ENCODE results near the gene LINC01488.

LINC01488 gene

GRCh38 chr11:69437001-69437875 is 44.2 kb upstream of the LINC01488 start:
- H3K27ac ChIP-seq = no peak overlapping the region
- TF ChIP-seq, protein P1, sequence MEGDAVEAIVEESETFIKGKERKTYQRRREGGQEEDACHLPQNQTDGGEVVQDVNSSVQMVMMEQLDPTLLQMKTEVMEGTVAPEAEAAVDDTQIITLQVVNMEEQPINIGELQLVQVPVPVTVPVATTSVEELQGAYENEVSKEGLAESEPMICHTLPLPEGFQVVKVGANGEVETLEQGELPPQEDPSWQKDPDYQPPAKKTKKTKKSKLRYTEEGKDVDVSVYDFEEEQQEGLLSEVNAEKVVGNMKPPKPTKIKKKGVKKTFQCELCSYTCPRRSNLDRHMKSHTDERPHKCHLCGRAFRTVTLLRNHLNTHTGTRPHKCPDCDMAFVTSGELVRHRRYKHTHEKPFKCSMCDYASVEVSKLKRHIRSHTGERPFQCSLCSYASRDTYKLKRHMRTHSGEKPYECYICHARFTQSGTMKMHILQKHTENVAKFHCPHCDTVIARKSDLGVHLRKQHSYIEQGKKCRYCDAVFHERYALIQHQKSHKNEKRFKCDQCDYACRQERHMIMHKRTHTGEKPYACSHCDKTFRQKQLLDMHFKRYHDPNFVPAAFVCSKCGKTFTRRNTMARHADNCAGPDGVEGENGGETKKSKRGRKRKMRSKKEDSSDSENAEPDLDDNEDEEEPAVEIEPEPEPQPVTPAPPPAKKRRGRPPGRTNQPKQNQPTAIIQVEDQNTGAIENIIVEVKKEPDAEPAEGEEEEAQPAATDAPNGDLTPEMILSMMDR (conservative IDR thresholded peaks at IDR 0.05) = no peak
- no peak for TF ChIP-seq ZFX (IDR thresholded peaks at IDR 0.05)

DNA sequence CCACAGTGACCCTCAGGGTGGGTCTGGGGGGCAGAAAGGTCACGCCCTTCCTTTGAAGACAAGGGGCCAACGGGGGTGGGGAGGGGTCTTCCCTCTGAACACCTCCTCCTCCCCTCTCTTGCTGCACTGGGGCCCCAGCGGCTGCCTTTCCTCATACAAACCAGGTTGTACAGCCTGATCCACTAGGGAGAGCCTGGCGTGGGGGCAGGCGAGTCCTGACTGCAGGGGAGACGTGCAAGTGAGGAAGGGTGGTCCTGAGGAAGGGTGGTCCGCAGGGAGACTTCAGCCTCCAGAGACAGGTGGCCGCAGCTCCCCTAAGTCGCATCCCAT is 43.6 kb upstream of the LINC01488 start:
- no peak overlapping the region for H3K27ac ChIP-seq
- no peak for TF ChIP-seq ZFX (IDR thresholded peaks at IDR 0.05)
- TF ChIP-seq, protein P1 (conservative IDR thresholded peaks at IDR 0.05) = no peak

DNA sequence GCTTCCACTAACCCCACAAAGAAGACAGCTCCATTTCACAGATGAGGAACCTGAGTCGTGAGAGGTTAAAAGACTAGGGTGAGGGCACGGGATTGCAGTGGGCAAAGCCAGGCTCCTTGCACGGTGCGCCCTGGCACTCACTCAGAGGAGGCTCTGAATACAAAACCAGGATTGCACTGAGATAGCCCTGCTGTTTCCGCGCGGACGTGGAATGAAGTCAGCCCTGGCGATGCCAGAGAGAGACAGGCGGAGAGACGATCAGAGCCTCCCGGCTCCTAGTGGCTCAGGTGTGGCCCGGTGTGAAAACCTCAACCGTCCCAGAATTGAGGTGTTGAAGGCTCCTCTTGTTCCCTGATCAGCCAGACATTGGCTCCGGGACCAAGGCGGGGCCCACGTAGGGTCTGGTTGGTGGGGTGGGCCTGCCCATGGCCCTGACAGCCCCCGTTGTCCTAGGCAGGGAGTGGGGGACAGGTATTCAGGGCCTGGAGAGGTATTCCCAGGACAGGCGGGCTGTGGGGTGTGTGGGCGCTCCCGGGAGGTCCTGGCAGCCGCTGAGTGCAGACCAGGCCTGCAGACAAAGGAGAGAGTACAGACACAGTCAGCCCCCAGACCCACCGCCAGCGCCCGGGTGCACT is 43.1 kb upstream of the LINC01488 start:
- H3K27ac ChIP-seq = no peak overlapping the region
- TF ChIP-seq, protein P1 (conservative IDR thresholded peaks at IDR 0.05) = no peak
- TF ChIP-seq ZFX (IDR thresholded peaks at IDR 0.05) = no peak

DNA sequence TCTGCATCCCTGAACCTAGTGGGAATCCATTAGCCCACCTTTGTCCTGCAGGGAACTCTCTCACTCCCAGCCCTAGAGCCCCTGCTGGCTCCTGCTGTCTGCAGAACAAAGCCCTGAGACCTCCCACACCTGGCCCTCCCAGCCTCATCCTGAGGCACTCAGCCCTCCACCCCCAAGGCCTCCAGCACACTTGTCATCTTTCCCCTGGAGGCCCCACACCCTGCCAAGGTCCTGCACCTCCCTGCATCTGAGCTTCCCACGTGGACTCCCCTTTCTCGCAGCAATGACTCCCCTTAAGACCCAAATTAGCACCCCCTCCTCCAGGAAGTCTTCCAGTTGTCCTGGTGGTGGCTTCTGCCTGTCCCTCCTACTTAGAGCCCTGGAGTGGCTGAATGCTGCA is 42.3 kb upstream of the LINC01488 start:
- TF ChIP-seq, protein P1 (conservative IDR thresholded peaks at IDR 0.05) = no peak
- no peak for TF ChIP-seq ZFX (IDR thresholded peaks at IDR 0.05)
- H3K27ac ChIP-seq = no peak overlapping the region

- no peak for TF ChIP-seq ZFX (IDR thresholded peaks at IDR 0.05)
- TF ChIP-seq, protein P1 (conservative IDR thresholded peaks at IDR 0.05) = no peak
- H3K27ac ChIP-seq = no peak overlapping the region
Measured at GRCh38 chr11:69439651-69440464, 41.6 kb upstream of the LINC01488 start.

DNA sequence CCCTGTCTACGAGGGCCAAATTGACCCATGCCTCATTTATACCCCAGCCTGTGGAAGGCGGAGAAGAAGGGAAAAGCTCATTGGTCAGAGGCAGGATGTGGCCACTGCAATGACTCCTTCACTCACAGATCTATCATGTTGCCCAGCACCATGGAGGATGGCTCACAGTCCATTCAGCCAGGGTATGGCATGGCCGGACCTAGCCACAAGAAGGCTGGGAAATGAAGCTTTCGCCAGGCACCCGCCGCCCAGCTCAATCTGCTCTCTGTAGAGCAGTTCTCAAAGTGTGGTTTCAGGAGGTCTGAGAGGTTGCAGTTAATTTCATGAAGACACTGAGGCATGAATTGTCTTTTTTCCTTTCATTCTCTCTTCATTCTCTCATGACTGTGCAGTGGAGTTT is 40.6 kb upstream of the LINC01488 start:
- H3K27ac ChIP-seq = no peak overlapping the region
- TF ChIP-seq ZFX (IDR thresholded peaks at IDR 0.05) = no peak
- TF ChIP-seq, protein P1 (conservative IDR thresholded peaks at IDR 0.05) = no peak
